Astrocyte of the spinal cord (primary cell): ENCODE measurements around the gene NBEAL1.
"Not testable (repeated sequence)": the region's sequence is repeated elsewhere in the genome, so short reads cannot be mapped to it uniquely, and the experiment has no call there.

ENCODE experiments used
- DNase-seq: peaks from one replicate; pipeline ENCODE4 v3.0.0; 2011; ENCODE audit warnings: low read depth, low spot score
- H3K4me3 ChIP-seq: 2 replicates; pipeline ENCODE4 v1.5.1; 2011; ENCODE audit warnings: low read depth, mild to moderate bottlenecking, low read length, moderate library complexity
- in situ Hi-C: cut with HindIII; loops from 2 replicates; pipeline ENCODE4 v1.10.0; 2017; ENCODE audit warnings: low sequenced_read_pairs
- TF ChIP-seq, protein P1 (sequence below): IDR thresholded peaks from 2 replicates; pipeline ENCODE4 v1.5.1; 2012; ENCODE audit warnings: low read depth, mild to moderate bottlenecking, low read length, inconsistent platforms

The NBEAL1 gene

DNA sequence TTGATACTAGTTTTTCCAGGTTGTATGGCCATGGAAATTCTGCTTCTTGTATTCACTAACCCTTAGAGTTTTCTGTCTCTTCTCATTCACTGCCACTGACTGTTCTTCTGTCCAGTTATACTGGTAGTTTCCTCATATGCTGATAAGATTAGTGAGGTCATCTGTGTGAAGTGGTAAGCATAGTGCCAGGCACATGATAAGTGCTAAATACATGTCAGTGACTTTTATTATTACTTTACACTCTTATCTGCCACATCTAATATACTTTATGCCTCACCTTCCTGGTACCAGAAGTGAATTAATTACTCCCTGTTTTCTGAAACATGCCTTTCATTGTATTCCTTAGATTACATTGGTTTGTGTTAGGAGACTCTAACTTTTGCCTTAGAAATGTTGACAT is 91.3 kb downstream of the NBEAL1 start:
- in situ Hi-C loops = no loop called here
- no peak for DNase-seq
- no peak overlapping the region for H3K4me3 ChIP-seq
- TF ChIP-seq, protein P1, sequence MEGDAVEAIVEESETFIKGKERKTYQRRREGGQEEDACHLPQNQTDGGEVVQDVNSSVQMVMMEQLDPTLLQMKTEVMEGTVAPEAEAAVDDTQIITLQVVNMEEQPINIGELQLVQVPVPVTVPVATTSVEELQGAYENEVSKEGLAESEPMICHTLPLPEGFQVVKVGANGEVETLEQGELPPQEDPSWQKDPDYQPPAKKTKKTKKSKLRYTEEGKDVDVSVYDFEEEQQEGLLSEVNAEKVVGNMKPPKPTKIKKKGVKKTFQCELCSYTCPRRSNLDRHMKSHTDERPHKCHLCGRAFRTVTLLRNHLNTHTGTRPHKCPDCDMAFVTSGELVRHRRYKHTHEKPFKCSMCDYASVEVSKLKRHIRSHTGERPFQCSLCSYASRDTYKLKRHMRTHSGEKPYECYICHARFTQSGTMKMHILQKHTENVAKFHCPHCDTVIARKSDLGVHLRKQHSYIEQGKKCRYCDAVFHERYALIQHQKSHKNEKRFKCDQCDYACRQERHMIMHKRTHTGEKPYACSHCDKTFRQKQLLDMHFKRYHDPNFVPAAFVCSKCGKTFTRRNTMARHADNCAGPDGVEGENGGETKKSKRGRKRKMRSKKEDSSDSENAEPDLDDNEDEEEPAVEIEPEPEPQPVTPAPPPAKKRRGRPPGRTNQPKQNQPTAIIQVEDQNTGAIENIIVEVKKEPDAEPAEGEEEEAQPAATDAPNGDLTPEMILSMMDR = no peak

DNA sequence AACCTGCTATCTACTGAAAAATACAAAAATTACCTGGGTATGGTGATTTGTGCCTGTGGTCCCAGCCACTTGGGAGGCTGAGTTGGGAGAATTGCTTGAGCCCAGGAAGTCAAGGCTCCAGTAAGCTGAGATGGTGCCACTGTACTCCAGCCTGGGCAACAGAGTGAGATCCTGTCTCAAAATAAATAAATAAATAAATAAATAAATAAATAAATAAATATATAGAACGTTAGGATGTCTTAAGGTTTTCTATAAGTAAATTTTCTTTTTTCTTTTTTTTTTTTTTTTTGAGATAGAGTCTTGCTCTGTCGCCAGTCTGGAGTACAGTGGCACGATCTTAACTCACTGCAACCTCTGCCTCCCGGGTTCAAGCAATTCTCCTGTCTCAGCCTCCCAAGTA is 95.8 kb downstream of the NBEAL1 start:
- in situ Hi-C loops, H3K4me3 ChIP-seq, DNase-seq: not testable (repeated sequence)

GRCh38 chr2:203112342-203112741 is 97.7 kb downstream of the NBEAL1 start:
- no peak overlapping the region for H3K4me3 ChIP-seq
- in situ Hi-C loops = no loop called here
- DNase-seq = no peak
- TF ChIP-seq, protein P1 = no peak

GRCh38 chr2:203115201-203115700 is 100.6 kb downstream of the NBEAL1 start:
- in situ Hi-C loops, H3K4me3 ChIP-seq, DNase-seq: not testable (repeated sequence)

GRCh38 chr2:203122317-203122986 is 107.8 kb downstream of the NBEAL1 start:
- TF ChIP-seq, protein P1 = no peak
- in situ Hi-C loops = no loop called here
- DNase-seq = no peak
- no peak overlapping the region for H3K4me3 ChIP-seq

DNA sequence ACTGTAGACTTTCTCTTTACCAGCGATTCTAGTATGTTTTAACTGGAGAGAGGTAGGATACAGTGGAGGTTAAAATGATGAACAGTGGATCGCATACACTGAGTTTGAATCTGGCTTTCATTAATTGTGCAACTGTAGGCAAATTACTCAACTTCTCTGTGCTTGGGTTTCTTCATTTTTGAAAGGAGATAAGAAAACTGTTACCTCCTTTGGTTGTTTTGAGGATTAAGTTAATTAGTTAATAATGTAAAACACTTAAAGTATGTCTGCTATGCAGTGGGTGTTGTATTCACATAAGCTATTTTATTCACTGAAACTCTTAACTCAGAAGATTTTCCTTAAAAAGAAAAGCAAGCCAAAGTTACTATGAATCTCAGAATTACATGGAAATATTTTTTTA is 112.3 kb downstream of the NBEAL1 start:
- no peak for DNase-seq
- H3K4me3 ChIP-seq = no peak overlapping the region
- TF ChIP-seq, protein P1 = no peak
- in situ Hi-C loops = no loop called here

DNA sequence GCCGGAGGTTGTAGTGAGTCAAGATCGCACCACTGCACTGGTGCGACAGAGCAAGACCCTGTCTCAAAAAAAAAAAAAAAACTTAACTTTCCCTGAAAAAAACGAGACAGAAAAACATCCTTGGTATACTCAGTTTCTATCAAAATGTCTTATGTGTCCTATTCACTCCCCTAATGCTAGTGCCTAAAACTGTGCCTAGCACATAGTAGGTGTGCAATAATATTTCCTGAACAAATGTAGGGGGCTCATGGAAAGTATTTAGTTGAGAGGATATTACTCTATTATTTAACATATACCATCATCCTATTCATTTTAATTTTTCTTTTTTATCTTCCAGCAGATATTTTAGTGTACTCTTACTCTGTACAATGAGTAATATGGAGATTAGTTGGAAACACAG is 120.4 kb downstream of the NBEAL1 start:
- in situ Hi-C loops = no loop called here
- DNase-seq = no peak
- TF ChIP-seq, protein P1 = no peak
- H3K4me3 ChIP-seq = no peak overlapping the region

DNA sequence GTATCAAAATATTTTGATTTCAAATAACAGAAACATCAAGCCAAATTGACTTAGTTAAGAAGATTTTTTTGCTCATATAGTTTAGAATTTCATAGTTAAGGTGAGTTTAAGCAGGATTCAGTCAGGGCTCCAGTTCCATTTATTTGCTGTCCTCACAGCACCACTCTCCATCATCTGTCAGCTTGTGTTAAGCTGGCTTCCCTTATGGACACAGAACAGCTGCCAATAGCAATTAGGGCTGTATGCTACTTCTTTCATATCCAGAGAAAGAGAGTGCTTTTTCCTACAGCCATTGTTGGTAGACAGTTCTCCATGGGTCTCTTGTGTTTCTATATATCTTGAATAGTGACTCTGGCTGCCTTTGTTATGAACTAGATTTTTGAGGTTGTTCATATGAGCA is 128.7 kb downstream of the NBEAL1 start:
- no peak overlapping the region for H3K4me3 ChIP-seq
- TF ChIP-seq, protein P1 = no peak
- DNase-seq = no peak
- in situ Hi-C loops = no loop called here
